Dermis blood vessel endothelial cell (primary cell): Measurements from ENCODE around the gene TMEM229B. TPM values are rescaled to one million over a fixed set of nuclear protein-coding genes. Genes with fewer than 3 reads are reported as not detected.
A peak's percentile ranks its signal among the peaks of the same experiment; 100 is the strongest.

ENCODE experiments used
- DNase-seq: peaks from one replicate; pipeline ENCODE4 v3.0.0; 2010
- total RNA-seq: library from RNA; depleted of rRNA; stranded (reverse); fragments of >200 nt; gene quantifications from 2 replicates; pipeline ENCODE4 v1.2.3, GENCODE V29; 2014

The TMEM229B gene
- total RNA-seq, 1 donor from 2014 or later, result 1.4 TPM

GRCh38 chr14:67514650-67515385, 26.3 kb upstream of the TMEM229B start:
- DNase-seq, result peak; percentile 41

- no peak for DNase-seq
Observed at GRCh38 chr14:67514203-67514607, 25.7 kb upstream of the TMEM229B start.

- no peak for DNase-seq
Observed at GRCh38 chr14:67513631-67514108, 25.1 kb upstream of the TMEM229B start.

GRCh38 chr14:67512463-67513310, 24.2 kb upstream of the TMEM229B start:
- no peak for DNase-seq

GRCh38 chr14:67510836-67511235, 22.3 kb upstream of the TMEM229B start:
- no peak for DNase-seq

GRCh38 chr14:67510121-67510520, 21.6 kb upstream of the TMEM229B start:
- DNase-seq, result no peak

GRCh38 chr14:67508956-67509355, 20.4 kb upstream of the TMEM229B start:
- no peak for DNase-seq

GRCh38 chr14:67505254-67505653, 16.7 kb upstream of the TMEM229B start:
- no peak for DNase-seq

GRCh38 chr14:67503331-67503730, 14.8 kb upstream of the TMEM229B start:
- DNase-seq, result no peak

GRCh38 chr14:67502867-67503266, 14.3 kb upstream of the TMEM229B start:
- DNase-seq, result no peak

GRCh38 chr14:67501670-67502069, 13.1 kb upstream of the TMEM229B start:
- no peak for DNase-seq

GRCh38 chr14:67500981-67501380, 12.5 kb upstream of the TMEM229B start:
- DNase-seq, result no peak

GRCh38 chr14:67497716-67498115, 9.2 kb upstream of the TMEM229B start:
- no peak for DNase-seq

- no peak for DNase-seq
Observed at GRCh38 chr14:67497216-67497615, 8.7 kb upstream of the TMEM229B start.

- no peak for DNase-seq
Observed at GRCh38 chr14:67495827-67496226, 7.3 kb upstream of the TMEM229B start.

- no peak for DNase-seq
Observed at GRCh38 chr14:67493092-67493717, 4.7 kb upstream of the TMEM229B start.

GRCh38 chr14:67492538-67492937, 4.0 kb upstream of the TMEM229B start:
- DNase-seq, result no peak

GRCh38 chr14:67491741-67492507, 3.4 kb upstream of the TMEM229B start:
- DNase-seq, result no peak

- DNase-seq, result no peak
Observed at GRCh38 chr14:67491285-67491684, 2.8 kb upstream of the TMEM229B start.

- DNase-seq, result no peak
Observed at GRCh38 chr14:67490196-67490595, 1.7 kb upstream of the TMEM229B start.

- DNase-seq, result no peak
Observed at GRCh38 chr14:67487332-67487731, 1.2 kb downstream of the TMEM229B start.

GRCh38 chr14:67486890-67487289, 1.6 kb downstream of the TMEM229B start:
- no peak for DNase-seq
